ENCODE measurements around the gene NR2F1-AS1.

The NR2F1-AS1 gene

GRCh38 chr5:93591323-93591945 is 10.4 kb upstream of the NR2F1-AS1 start:
- no peak overlapping the region for H3K27ac ChIP-seq
- no peak for TF ChIP-seq CTCF (conservative IDR thresholded peaks at IDR 0.05)

GRCh38 chr5:93590493-93590892 is 9.5 kb upstream of the NR2F1-AS1 start:
- H3K27ac ChIP-seq, result no peak overlapping the region
- no peak for TF ChIP-seq CTCF (conservative IDR thresholded peaks at IDR 0.05)

- no peak for TF ChIP-seq CTCF (conservative IDR thresholded peaks at IDR 0.05)
- H3K27ac ChIP-seq, result no peak overlapping the region
Measured at GRCh38 chr5:93589829-93590215, 8.8 kb upstream of the NR2F1-AS1 start.

- H3K27ac ChIP-seq, result no peak overlapping the region
- no peak for TF ChIP-seq CTCF (conservative IDR thresholded peaks at IDR 0.05)
Measured at GRCh38 chr5:93589152-93589828, 8.3 kb upstream of the NR2F1-AS1 start.

GRCh38 chr5:93588352-93589151 is 7.5 kb upstream of the NR2F1-AS1 start:
- TF ChIP-seq CTCF (conservative IDR thresholded peaks at IDR 0.05), result no peak
- no peak overlapping the region for H3K27ac ChIP-seq

GRCh38 chr5:93587597-93588351 is 6.8 kb upstream of the NR2F1-AS1 start:
- no peak for TF ChIP-seq CTCF (conservative IDR thresholded peaks at IDR 0.05)
- H3K27ac ChIP-seq, result no peak overlapping the region
